Measurements from ENCODE around the gene SNX32.

GRCh38 chr11:65791719-65792213 lies 42.0 kb upstream of the SNX32 start:
- TF ChIP-seq SUZ12 (IDR thresholded peaks at IDR 0.05; ENCODE audit: extremely low read depth, insufficient read depth, insufficient read length): no peak
- TF ChIP-seq YY1 (IDR thresholded peaks at IDR 0.05; ENCODE audit: insufficient read depth, insufficient read length): no peak

All from NT2/D1 (cell line).